ENCODE data around the gene CCDC157.
"Not testable (repeated sequence)": the region's sequence is repeated elsewhere in the genome, so short reads cannot be mapped to it uniquely, and the experiment has no call there.

CCDC157 gene

DNA sequence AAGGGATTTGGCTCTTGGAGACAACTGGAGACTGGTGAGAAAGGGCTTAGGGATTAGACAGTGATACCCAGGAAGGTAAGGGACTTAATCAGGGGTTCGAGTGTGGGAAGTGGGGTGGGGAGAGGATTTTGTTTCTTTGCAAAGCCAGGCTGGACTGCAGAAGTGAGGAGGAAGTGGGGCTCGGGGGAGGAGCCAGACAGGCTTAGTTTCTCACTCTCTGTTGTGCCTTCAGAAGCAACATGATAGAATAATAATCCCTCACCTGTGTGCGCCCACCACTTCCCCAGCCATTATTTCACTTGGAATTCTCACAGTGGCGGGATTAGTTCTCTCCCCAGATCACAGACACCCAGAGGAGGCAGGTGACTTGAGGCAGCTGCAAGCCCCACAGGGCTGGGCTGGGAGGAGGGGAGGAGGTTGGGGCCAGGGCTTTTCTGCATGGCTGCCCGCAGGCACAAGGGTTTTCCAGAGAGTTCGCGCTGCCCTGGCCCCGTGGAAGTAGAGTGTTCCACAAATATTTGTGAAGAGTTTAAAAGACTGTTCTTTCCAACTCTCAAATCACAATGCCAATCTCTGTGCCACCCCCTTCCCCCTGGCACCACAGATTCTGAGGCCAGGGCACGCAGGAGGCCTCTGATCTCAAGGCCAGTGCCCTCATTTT, 36.0 kb downstream of the CCDC157 start:
- no peak for DNase-seq

DNA sequence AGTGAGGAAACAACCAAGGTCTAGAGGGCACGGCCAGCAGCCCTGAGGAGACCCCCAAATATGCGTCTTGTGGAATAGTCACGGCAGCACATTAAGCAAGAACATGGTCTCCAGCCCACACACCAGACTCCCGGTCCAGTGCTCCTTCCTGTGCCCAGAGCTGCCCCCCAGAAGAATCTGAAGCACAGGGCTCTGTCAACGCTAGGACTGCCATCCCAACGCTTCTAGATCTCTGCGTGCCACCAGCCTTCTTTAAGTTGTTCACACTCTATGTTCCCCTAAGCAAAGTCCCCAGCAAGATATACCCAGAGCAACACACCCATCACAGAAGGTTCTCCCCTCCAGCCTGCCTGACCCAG, 36.5 kb downstream of the CCDC157 start:
- no peak for DNase-seq

DNA sequence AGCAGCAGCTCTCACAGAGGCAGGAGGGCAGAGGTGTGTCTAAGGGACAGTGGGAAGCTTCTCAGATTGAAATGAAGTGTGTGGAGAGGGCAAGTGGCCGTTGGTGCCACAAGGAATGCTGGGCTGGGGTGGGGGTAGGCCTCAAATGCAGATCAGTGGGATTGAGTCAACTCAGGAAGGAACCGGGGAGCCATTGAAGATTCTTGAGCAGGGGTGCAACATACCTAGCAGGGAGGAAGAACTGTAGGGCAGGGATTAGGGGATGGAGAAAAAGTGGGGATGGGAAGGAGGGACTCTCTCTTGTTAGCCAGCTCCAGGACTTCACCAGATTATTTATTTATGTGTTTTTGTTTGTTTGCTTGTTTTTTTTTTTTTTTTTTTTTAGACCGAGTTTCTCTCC, 37.1 kb downstream of the CCDC157 start:
- no peak for DNase-seq

DNA sequence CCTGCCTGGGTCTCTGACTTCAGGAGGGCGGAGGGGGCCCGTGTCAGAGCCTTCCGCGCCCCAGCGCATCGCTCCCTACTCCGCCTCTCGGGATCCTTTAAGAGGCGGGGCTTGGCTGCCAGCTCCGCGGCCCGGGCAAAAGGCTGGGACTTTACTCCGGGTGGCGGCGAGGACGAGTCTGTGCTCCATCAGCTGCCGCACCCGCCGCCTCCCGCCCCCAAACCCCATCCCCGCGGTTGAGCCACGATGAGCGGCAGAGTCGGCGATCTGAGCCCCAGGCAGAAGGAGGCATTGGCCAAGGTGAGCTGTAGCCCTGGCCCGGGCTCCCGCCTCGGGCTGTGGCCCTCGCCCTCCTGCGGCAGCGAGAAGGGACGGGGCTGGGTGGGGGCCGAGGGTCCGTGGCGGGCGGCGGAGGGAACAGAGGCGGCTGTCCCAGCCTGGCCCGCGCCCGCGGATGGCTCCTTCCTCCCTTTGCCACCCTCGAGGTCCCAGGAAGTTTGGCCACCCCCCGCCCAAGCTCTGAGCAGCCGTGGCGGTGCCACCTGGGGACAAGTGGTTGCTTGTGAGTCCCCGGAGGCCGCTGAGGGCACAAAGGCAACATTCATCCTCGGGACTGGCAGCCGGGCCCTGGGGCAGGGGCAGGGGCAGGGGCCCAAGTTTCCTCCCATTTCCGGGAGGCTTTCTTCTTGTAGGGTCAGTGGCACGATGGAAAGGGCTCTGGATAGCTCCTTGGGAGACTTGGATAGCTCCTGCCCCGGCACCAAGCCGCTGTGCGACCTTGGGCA, 40.3 kb downstream of the CCDC157 start, which contains the start of gene SEC14L2:
TSS of gene SEC14L2 (plus strand) at position 148 of the 785 bp plus-strand sequence. CDS start at position 247, 99 bp downstream.
- peak; percentile 20 for DNase-seq

- DNase-seq: no peak
These were observed 41.1 kb downstream of the CCDC157 start for GRCh38 chr22:30397656-30398635.

GRCh38 chr22:30398685-30399680, 42.2 kb downstream of the CCDC157 start:
- no peak for DNase-seq

GRCh38 chr22:30399718-30400117, 42.9 kb downstream of the CCDC157 start:
- no peak for DNase-seq

GRCh38 chr22:30400159-30400558, 43.4 kb downstream of the CCDC157 start:
- no peak for DNase-seq

DNA sequence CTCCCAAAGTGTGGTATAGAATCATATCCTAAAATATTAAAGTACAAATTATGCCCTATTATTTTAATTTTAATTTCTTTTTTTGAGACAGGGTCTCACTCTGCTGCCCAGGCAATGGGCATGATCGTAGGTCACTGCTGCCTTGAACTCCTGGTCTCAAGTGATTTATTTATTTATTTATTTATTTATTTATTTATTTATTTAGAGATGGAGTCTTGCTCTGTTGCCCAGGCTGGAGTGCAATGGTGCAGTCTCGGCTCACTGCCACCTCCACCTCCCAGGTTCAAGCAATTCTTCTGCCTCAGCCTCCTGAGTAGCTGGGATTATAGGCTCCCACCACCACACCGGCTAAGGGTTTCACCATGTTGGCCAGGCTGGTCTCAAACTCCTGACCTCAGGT, 44.2 kb downstream of the CCDC157 start:
- DNase-seq: not testable (repeated sequence)

DNA sequence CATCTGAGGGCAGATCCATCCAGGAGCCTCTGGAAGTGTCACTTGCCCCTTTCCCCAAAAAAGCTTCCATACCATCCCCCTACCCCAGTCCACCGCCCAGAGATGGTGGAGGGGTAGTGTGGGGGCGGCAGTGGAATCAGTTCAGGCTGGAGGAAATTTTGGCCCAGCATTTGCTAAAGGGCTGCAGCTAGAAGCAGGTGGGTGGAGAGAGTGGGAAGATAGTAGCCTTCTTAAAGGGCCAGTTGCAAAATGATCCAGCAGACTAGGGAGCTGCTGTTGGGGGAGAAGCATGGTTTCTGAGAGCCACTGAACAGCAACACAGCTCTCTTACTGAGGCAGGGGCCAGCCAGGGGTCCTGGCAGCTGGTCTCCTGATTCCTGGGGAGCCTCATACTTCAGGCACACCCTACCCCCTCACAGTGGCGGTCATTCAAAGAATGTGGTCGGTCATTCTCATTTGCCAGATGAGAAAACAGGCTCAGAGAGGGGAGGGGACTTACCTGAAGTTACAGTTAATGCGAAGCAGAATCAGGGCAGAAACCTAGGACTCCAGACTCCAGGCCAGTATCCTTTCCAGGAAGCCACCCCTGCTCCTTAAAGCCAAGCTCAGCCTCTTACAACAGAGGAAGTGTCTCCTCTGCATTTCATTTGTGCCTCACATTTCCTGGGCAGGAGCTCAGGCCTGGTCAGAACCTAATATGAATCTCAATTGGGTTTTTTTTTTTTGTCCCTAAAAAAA, 45.4 kb downstream of the CCDC157 start:
- DNase-seq: no peak

DNA sequence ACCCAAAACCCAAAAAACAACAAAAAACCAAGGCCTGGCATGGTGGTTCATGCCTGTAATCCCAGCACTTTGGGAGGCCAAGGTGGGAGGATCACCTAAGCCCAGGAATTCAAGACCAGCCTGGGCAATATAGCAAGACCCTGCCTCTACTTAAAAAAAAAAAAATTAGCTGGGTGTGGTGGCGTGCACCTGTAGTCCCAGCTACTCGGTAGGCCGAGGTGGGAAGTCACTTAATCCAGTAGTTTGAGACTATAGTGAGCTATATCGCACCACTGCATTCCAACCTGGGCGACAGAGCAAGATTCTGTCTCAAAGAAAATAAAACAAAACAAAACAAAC, 45.9 kb downstream of the CCDC157 start:
- not testable (repeated sequence) for DNase-seq

- no peak for DNase-seq
These were observed 47.5 kb downstream of the CCDC157 start for GRCh38 chr22:30404307-30404706.

DNA sequence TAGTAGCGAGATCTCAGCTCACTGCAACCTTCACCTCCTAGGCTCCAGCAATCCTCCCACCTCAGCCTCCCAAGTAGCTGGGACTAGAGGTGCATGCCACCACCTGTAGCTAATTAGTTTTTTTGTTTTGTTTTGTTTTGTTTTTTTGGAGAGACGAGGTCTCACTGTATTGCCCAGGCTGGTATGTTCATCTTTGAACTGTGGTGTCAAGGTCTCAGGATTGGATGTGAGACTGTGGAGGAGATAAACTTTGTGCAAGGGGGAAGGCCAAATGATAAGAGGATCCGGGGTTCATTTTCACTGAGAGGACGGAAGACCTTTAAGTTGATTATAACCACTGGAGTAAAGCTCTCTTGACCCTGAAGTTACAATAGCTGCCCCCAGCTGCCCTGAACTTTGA, 48.9 kb downstream of the CCDC157 start:
- DNase-seq: no peak

DNA sequence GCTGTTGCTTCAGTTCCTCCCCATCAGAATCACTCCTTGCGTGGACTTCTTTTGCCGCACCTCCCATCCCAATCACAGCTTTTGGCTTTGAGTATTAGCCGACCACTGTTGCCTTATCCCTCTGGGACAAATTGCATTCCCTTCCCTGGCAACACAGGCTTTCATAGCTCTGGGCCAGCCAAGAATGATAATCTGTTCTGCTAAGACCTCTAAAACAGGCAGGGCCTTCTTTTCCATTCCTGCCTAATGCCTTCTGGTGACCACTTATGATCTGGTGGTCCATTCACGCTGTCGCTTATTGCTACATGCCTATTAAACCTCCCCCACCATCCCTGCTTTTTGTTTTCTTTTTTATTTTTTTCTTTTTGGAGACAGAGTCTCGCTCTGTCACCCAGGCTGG, 49.6 kb downstream of the CCDC157 start:
- DNase-seq: no peak

GRCh38 chr22:30408388-30409102, 51.7 kb downstream of the CCDC157 start:
- no peak for DNase-seq

- DNase-seq: no peak
These were observed 55.0 kb downstream of the CCDC157 start for GRCh38 chr22:30411780-30412179.

DNA sequence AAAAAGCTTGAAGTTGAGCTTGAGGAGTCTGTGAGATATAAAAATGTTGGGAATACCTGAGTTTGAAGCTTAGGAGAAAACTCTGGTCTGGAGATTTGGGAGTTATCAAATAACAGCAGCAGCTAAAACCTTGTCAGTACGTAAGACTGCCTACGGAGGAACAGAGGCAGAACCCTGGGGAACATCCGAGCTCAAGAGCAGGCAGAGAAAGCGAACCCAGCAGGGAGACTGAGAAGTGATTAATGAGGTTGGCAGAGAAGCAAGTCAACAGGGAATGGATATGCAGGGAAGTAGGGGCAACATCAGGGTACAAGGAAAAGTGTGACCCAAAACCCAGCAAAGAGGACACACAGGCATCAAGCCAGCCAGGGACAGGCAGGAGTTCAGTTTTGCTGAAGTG, 56.2 kb downstream of the CCDC157 start:
- no peak for DNase-seq

GRCh38 chr22:30413745-30414524, 57.1 kb downstream of the CCDC157 start:
- DNase-seq: no peak

DNA sequence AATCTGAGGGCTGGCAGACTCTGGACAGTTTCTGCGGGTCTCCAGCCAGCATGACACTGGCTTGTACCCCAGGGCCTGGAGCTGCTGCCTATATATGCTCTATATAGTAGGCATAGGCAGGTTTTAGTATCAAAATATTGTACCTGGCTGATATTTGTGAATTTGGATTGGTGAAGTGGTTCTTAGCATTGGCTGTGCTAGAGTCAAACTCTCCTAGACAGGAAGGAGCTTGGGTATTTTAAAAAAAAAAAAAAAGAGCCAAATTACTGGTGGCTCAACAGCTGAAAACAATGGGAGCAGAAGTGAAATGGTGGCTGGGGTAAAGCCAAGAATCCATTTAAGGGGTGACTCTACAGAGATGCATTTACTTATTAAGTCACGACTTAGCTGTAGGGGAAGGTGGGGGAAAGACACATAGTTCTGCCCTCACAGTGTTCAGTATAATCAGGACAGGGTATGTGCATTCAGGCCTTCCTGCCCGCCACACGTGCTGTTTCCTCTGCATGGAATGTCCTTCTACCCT, 57.8 kb downstream of the CCDC157 start:
- DNase-seq: no peak

DNA sequence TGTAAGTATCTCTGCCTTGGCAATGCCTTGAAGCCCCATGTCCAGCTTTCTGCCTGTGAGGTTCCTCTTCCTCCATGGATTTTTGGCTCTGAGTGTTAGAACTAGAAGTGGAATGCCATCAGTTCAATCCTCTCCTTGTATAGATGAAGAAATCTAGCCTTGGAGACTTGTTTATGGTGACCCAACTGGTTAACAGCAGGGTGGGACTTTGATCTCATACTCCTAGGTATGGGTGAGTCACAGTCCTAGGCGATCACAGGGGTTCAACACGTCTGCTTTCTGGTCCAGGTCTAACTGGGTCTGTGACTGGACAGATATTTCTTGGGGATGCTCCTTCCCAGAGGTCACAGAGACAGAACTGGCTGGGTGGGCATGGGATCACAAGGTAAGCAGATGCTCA, 59.6 kb downstream of the CCDC157 start:
- DNase-seq: no peak

All from NCI-H1105 (cell line).